IMR-90 (cell line): ENCODE measurements around the gene ZFX. TPM values are rescaled to one million over a fixed set of nuclear protein-coding genes. Genes with fewer than 3 reads are reported as not detected.

Experiments
- microRNA-seq, 2 experiments: library from miRNA; stranded (forward) in 1 of 2; unstranded in 1 of 2; fragments of 10-50 nt in 1 of 2; fragments of <30 nt in 1 of 2; gene quantifications in 1 of 2; microRNA quantifications in 1 of 2; one replicate each; pipeline versions ENCODE3 to v1.1.0; 2013 to 2020; ENCODE audit not compliant: insufficient read depth in 1 of 2, insufficient read length in 1 of 2, unreplicated experiment in 1 of 2
- polyA plus RNA-seq, 3 experiments: library from polyadenylated mRNA; depleted of rRNA; stranded (reverse); fragments of >200 nt; gene quantifications; 2 replicates each; pipeline ENCODE4 v1.2.3, GENCODE V29; 2012; ENCODE audit warnings: low replicate concordance in 1 of 3
- small RNA-seq, 5 experiments: library from RNA; depleted of rRNA; stranded (forward); fragments of <200 nt; gene quantifications; one replicate each; pipeline ENCODE3, GENCODE V24; 2012
- total RNA-seq: library from RNA; depleted of rRNA; stranded (reverse); fragments of >200 nt; gene quantifications from 2 replicates; pipeline ENCODE4 v1.2.3, GENCODE V29; 2012; rRNA removed

Gene ZFX
- total and polyA plus RNA-seq, 2 of the 4 experiments (the other 2 are of a cell fraction), result 16.0 to 99.3 TPM

Small RNA genes within 50 kb of the gene (microRNA-seq; reads per million reads assigned to microRNA genes)
- gene RF00263 (ENCODE audit: insufficient read depth, insufficient read length), result not detected

Small RNA genes within 50 kb of the gene (small RNA-seq; reads per million reads assigned to genes)
- 0 reads per million in 5 experiments for gene RF00263

Other genes with a start within 250 kb of the ZFX start
- 9.0 and 11.4 TPM in 2 replicates for gene APOO, start 241.8 kb upstream of the ZFX start, total RNA-seq
- 14.2 and 15.2 TPM in 2 replicates for gene APOO, start 241.8 kb upstream of the ZFX start, polyA plus RNA-seq (2012; rRNA removed)
- gene CXorf58, start 241.7 kb upstream of the ZFX start, total RNA-seq, result not detected in 2 replicates
- not detected in 2 replicates for gene CXorf58, start 241.7 kb upstream of the ZFX start, polyA plus RNA-seq (2012; rRNA removed)
- gene KLHL15, start 122.5 kb upstream of the ZFX start, total RNA-seq, result 7.5 and 11.1 TPM in 2 replicates
- gene KLHL15, start 122.5 kb upstream of the ZFX start, polyA plus RNA-seq (2012; rRNA removed), result 2.0 and 2.4 TPM in 2 replicates
- 416 and 419 TPM in 2 replicates for gene EIF2S3, start 94.8 kb upstream of the ZFX start, total RNA-seq
- gene EIF2S3, start 94.8 kb upstream of the ZFX start, polyA plus RNA-seq (2012; rRNA removed), result 71.8 and 97.9 TPM in 2 replicates
- not detected in 2 replicates for gene SUPT20HL2, start 164.3 kb downstream of the ZFX start, total RNA-seq
- not detected in 2 replicates for gene SUPT20HL2, start 164.3 kb downstream of the ZFX start, polyA plus RNA-seq (2012; rRNA removed)
- gene SUPT20HL1, start 210.9 kb downstream of the ZFX start, total RNA-seq, result not detected in 2 replicates
- not detected in 2 replicates for gene SUPT20HL1, start 210.9 kb downstream of the ZFX start, polyA plus RNA-seq (2012; rRNA removed)